Stimulated activated CD8-positive, alpha-beta memory T cell treated with anti-CD3 and anti-CD28 coated beads, Interleukin-15, amount 100 ng/mL, for 48 hours (primary cell): Measurements from ENCODE around the gene ZNF286A.
A peak's percentile ranks its signal among the peaks of the same experiment; 100 is the strongest.
"Not testable (repeated sequence)": the region's sequence is repeated elsewhere in the genome, so short reads cannot be mapped to it uniquely, and the experiment has no call there.

Experiments used
- DNase-seq, 2 donors: peaks; one replicate each; pipeline ENCODE4 v3.0.0-alpha.2; 2020; ENCODE audit warnings: low read depth in 2 of 2

Gene ZNF286A

GRCh38 chr17:15699413-15699924 lies at the start of gene ZNF286A:
TSS of gene ZNF286A (plus strand) at chr17:15699752. CDS start at chr17:15700330, 578 bp downstream.
- peak; percentile 94 to 99 for DNase-seq

- DNase-seq: no peak
Observed at GRCh38 chr17:15649861-15650421, 49.6 kb upstream of the ZNF286A start.

DNA sequence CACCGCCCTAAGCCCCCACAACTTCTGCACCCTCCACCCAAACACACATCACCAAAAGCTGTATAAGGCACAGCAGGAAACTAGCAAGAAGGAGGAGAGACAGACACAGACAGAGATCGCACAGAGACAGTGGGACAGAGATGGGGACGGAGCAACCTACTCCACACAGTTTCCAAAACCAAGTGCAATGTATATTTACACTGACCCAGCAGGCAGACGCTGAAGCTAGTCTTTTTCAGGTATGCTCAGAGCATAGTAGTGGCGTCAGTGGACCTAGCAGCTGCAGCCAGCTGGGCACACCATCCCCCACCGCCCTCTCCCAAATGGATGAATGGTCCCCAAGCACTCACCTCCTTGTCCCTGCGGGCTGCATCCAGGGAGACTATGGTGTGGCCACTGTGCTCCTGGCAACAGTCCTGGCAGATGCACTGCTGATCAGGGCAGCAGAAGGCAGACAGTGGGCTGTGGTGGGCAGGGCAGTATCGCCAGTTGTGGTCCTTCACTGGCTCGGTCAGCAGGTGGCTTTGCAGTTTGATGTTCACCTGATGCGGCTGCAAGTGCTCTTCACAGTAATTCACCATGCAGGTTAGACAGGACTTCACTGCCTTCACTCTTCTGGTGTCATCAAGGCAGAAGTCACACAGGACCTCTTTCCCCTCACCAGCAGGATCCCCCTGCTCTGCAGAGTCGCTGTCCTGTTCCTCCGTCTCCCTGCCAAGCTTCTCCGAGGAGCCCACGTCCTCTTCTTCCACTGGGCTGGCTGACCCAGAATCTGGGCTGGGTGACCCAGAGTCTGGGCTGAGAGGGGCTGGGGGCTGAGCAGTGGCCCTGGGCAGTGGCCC lies 48.6 kb upstream of the ZNF286A start:
- no peak for DNase-seq

- peak in 1 of 2 donors; percentile 5 for DNase-seq
Observed at GRCh38 chr17:15651583-15652110, 47.9 kb upstream of the ZNF286A start.

- no peak for DNase-seq
Observed at GRCh38 chr17:15652960-15653359, 46.6 kb upstream of the ZNF286A start.

- DNase-seq: not testable (repeated sequence)
Observed at GRCh38 chr17:15654401-15654800, 45.2 kb upstream of the ZNF286A start.

GRCh38 chr17:15654886-15655561 lies 44.5 kb upstream of the ZNF286A start:
- DNase-seq: no peak

DNA sequence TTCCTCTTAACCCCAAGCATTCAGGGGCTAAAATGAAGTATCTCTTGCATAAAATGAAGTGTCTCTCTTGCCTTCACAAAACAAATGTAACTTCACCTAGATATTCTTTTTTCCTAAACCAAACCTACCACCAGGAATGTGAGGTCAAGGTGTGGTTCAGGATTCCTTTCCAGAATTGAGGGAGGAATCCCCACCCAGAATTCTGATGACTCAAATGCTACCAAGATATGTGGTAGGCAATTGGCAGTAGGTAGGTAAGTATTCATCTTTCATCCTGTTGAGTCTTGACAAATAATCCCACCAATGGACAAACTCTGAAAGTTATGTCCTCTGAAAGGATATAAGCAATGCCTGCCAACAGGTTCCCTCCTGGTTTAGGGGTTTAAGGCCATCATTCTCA lies 41.7 kb upstream of the ZNF286A start:
- no peak for DNase-seq

- DNase-seq: no peak
Observed at GRCh38 chr17:15658296-15658695, 41.3 kb upstream of the ZNF286A start.

DNA sequence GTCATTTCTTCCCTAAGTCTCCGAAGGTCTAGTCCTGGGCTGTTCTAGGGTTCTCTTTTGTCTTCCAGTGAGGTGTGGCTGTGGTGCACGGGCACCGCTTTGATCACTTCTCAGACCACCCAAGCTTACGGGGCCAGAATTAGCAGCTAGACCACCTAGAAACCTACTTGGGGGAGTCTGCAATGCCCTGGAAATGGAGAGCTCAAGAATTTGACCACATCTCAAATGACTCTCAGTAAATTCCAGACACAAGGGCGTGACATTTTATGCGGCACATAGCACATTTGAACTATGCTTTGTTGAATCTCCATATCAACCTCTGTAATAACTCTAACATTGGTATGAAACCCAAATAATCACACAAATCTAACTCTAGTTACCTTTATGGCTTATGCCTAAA lies 40.3 kb upstream of the ZNF286A start:
- no peak for DNase-seq

DNA sequence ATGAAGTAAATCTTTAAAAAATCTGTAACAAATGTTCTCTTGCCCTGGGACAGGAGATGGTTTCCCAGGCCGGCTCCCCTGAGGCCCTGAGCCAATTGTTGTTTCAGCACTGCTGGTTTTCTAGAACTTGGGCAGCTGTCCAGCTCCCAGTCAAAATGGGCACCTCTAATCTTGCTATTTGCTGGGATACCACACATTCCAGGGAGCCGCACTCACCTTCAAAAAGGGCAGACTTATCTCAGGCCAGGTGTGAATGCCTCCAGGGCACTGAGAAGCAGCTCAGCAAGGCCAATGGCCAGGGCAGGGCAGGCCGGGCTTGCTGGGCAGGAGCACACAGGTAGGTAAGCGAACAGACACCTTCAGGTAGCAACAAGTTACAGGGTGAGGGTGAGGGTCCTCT lies 39.9 kb upstream of the ZNF286A start:
- no peak for DNase-seq

GRCh38 chr17:15660077-15660476 lies 39.5 kb upstream of the ZNF286A start:
- DNase-seq: no peak

DNA sequence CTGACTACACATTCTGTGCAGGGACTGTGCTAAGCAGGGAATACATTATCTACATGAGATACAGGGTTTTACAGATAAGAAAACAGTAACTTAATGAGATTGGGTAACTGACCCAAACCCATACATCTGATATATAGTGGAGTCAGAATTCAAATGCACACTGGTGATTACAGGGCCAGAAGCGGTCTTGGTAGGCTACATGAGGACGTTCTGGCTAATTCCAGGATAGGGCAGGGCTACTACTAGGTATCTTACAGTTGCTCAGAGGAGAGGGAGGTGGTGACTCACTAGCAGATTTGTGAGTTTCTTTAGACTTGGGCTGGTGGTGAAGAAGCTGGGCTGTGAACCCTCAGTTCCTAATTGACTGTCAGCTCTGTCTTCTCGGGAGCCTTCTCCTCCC lies 36.9 kb upstream of the ZNF286A start:
- no peak for DNase-seq

GRCh38 chr17:15663176-15663575 lies 36.4 kb upstream of the ZNF286A start:
- no peak for DNase-seq

DNA sequence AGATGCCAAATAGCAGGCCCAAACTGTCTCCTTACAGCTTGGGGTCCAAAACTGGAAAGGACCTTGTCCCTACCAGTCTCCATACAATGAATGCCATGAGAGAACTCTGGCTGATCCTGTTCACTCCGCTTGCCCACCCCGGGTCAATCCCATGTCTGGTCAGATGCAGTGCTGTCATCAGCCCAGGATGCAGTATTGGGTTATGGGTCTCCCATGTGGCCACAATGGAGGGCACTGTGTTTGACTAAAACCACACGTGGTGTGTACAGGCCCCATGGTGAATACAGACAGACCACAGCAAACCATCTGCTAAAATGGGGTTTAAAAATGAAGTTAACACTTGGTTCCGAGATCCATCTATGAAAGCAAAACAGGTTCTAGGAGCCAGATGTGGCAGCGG lies 35.9 kb upstream of the ZNF286A start:
- no peak for DNase-seq

GRCh38 chr17:15669526-15669925 lies 30.0 kb upstream of the ZNF286A start:
- not testable (repeated sequence) for DNase-seq

DNA sequence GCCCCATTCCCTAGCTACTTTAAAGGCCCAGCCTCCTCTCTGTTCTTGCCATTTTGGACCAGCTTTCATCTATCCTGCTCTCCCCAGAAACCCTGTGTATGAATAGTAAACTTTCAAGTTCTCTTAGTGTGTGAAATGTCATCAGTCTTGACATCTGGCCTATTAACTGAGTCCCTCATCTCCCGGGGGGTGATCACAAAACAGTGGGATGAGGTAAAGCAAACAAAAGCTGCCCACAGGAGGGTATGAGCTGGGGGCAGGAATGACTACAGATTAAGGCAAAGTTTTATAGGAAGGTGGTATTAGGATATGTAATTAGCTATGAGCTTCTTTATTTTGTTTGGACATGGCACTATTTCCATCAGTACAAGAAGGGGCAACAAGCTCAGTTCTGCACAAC lies 24.9 kb upstream of the ZNF286A start:
- DNase-seq: not testable (repeated sequence)

DNA sequence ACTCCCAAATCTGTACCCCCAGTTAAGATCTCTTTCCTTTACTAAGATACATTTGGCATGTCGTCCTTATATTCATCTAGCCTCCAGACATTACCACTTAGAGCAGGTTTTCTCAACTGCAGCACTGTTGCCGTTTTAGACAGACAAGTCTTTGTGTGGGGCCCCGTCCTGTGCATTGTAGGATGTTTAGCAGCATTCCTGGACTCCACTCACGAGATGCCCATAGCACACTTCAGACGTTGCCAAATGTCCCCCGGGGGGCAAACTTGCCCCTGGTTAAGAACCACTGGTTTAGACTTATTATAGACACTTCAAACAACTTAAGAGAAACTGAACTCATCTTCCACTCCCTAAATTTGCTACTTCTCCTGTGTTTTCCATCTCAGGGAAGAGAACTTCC lies 23.6 kb upstream of the ZNF286A start:
- not testable (repeated sequence) for DNase-seq

DNA sequence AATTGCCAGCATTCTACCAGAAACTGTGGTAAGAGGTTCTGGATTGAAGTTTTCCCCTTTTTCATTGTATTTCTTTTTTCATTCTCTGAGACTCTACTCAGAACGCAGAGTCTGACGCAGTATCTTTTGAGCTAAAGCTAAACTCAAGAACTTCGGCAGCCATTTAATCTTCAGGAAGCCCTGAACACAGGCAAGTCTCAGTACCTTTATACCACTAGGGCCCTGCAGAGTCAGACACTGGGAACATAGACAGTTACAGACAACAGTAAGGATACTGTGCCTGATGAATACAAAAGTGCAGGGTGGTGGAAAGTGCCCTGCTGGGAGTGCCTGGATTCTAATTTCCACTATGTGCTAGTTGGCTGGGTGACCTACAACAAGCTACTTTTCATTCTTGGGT lies 16.4 kb upstream of the ZNF286A start:
- not testable (repeated sequence) for DNase-seq

- DNase-seq: peak; percentile 58 to 63
Observed at GRCh38 chr17:15683824-15684478, 15.6 kb upstream of the ZNF286A start, which contains the start of gene TRIM16. TSS of gene TRIM16 (minus strand) at chr17:15684311. CDS start at chr17:15651609, 32,702 bp downstream.

DNA sequence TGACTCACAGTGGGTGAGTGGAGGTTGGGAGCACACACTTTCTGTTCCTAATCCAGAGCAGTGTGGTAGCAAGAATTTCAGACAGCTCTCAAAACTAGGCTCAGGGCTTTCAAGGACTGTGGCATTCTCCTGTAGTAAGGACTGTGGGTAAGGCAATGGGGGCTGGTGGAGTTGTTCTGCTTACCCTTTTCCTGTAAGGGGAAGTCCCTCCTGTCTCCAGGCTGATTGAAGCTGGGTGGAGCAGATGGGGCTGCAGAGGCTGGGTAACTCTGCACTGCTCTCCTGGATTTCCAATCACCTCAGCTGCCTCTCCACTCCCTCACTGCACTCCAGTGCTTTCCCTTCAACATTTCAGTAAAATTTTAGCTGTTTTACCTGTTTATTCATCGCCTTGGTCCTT lies 12.1 kb upstream of the ZNF286A start:
- DNase-seq: not testable (repeated sequence)

DNA sequence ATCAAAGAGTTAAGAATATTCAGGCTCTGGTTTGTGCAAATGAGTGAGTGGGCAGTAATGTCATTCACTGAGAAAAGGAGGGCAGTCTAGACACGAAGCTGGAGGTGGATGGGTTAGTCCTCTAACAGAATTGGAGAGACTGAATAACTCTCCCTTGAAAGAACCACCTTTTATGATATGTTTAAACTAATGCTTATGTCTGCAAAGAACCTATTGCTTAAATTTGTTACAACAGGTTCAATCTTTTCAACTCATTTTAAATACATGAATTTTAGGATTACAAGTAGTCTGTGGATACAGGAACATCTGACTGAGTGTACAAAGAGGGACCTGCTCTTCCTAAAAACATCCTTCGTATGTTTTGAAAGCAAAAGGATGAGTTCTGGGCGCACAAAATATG lies 585 bp upstream of the ZNF286A start:
- not testable (repeated sequence) for DNase-seq
